GM19193 (cell line): ENCODE results near the gene OR52W1.

Experiments
- POLR2A ChIP-seq: IDR thresholded peaks from 4 replicates; pipeline ENCODE4 v1.6.1; 2011; ENCODE audit not compliant: insufficient read depth, insufficient read length; ENCODE audit errors: extremely low read depth

Gene OR52W1

DNA sequence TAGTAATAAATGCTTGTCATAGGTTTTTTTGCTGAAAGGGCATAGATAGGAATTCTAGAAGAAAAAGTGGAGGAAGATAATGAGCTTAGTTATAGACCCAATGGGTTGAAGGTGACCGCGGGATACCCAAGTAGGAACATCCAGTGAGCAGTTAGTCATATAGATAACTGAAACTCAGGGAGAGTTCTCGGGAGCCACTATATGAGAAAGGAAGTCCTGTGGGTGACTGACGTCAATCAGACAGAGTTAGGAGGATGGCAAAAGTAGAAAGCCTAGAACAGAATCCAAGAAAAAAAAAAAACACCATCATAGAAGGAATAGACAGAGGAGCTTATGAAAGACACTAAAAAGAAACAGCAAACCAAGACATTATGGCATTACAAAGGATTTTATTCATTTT is 38.2 kb downstream of the OR52W1 start:
- TF ChIP-seq POLR2A: no peak

DNA sequence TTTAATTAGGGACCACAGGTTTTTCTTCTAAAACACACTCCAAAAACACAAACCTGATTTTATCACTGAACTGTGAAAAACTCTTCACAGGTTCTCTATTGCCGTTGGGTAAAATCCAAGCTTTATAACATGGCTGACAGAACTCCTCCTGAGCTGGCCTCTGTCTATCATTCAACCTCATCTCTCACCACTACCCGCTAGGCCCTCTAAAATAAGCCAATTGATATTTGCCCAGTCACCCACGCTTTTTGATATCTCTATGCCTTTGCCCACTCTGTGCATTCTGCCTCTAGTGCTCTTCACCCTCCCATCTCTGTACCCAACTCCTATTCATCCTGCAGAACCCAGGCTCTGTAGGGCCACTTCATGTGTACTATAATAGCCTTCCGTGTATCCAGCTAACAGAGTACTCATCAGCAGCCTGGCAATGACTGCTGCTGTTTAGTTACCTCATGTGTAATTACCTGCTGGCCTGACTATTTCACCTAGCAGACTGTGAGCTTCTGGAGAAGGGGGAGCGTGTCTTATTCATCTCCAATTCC is 38.8 kb downstream of the OR52W1 start:
- TF ChIP-seq POLR2A: no peak

DNA sequence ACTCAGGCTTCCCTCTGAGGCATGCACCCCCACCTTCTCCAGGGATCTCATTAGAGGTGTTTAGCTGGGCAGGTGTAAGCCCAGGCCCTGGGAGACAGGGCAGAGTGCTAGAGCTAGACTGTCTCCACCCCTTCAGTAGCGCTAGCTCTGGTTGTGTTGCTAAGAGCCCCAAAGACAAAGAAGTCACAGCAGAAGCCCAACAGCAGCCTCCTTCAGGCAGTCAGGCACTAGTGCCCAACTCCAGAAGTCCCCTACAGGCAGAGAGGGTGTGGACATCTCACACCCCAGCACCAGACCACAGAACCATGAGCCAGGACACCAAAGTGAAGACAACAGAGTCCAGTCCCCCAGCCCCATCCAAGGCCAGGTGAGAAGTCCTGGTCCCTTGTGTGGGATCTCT is 39.9 kb downstream of the OR52W1 start, which contains the start of gene CNGA4:
CNGA4 (plus strand) TSS at position 188 of the 400 bp plus-strand sequence; CDS start at position 306, 118 bp downstream.
- TF ChIP-seq POLR2A: no peak

DNA sequence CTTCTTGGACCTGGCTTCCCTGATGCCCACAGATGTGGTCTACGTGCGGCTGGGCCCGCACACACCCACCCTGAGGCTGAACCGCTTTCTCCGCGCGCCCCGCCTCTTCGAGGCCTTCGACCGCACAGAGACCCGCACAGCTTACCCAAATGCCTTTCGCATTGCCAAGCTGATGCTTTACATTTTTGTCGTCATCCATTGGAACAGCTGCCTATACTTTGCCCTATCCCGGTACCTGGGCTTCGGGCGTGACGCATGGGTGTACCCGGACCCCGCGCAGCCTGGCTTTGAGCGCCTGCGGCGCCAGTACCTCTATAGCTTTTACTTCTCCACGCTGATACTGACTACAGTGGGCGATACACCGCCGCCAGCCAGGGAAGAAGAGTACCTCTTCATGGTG is 41.1 kb downstream of the OR52W1 start:
- no peak for TF ChIP-seq POLR2A

DNA sequence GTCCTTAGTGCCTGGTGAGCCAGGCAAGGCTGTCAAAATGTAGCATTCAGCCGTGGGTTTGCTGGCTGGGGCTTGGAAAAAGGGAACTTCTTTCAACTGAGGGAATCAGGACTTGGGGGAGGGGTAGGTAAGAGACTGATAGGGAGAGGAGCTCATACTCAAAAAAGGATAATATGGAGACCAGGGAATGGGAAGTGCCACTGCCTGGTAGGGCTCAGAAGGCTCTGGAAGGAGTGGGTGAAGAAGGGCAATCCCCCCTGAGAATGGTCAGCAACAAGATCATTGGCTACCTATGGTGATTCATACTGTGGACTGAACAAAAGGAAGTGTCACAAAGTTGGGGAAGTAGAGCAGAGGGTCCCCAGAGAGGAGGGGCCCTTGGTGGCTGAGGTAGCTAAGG is 41.8 kb downstream of the OR52W1 start:
- TF ChIP-seq POLR2A: no peak

DNA sequence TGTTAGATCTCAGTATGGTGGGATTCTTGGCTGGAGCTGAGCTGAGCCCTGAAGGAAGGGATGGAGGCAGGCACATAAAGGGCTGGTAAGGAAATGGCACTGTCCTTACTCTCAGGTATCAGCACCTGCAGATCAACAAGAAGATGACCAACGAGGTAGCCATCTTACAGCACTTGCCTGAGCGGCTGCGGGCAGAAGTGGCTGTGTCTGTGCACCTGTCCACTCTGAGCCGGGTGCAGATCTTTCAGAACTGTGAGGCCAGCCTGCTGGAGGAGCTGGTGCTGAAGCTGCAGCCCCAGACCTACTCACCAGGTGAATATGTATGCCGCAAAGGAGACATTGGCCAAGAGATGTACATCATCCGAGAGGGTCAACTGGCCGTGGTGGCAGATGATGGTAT is 42.3 kb downstream of the OR52W1 start:
- no peak for TF ChIP-seq POLR2A

DNA sequence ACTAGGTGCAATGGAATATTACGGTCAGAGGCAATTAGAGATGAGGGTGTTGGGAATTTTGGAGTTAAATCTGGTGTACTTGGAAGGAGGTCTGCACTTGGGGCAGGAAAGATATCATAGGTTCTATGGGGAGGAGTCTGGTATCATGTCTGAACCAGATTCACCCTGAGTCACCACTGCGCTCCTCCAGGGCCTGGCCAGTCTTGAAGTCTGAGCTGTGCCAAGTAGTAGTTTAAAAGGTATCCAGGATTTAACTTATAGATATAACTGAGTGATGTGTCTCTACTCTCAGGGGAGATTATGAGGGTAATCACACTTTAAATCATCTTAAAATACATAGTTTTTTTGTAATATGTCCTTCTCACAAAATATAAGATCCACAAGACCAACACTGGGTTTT is 46.5 kb downstream of the OR52W1 start:
- no peak for TF ChIP-seq POLR2A

DNA sequence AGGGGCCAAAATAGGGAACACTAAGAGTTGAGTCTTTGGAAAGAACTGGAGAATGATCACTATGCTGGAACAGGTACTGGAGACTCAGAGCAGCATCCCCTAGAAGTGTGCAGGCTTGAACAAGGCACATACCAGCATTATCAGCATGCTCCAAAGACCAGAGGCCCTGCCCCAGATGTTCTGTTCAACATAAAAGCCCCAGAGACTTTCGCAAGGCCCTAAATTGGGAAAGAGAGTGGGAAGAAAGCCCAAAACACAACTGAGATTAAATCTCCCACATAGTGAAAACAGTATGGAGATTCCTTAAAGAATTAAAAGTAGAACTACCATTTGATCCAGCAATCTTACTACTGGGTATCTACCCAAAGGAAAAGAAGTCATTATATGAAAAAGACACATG is 49.2 kb downstream of the OR52W1 start:
- TF ChIP-seq POLR2A: no peak
